SU-DHL-6 (cell line): ENCODE measurements around the gene LRATD1.

Experiments used
- CTCF ChIP-seq: fragments of 200-600 bp; sonication (generic); IDR thresholded peaks from one replicate; pipeline ENCODE4 v1.5.1; 2017; ENCODE audit warnings: antibody characterized with exemption, mild to moderate bottlenecking, low read length, moderate library complexity; ENCODE audit not compliant: insufficient read depth, poor library complexity, severe bottlenecking
- EZH2phosphoT487 ChIP-seq: fragments of 200-600 bp; sonication (generic), shearing (Covaris generic); conservative IDR thresholded peaks from 2 replicates; pipeline ENCODE4 v1.6.1; 2018; ENCODE audit warnings: mild to moderate bottlenecking, antibody characterized with exemption, low read length, moderate library complexity, mixed read lengths

GRCh38 chr2:14621906-14622549 is 10.5 kb upstream of the LRATD1 start:
- TF ChIP-seq CTCF (no peak), EZH2phosphoT487 (no peak)
